HEK293 (cell line): Measurements from ENCODE around the gene SPRED3.

Source experiments
- CTCF ChIA-PET: fragments of 350-600 bp; formaldehyde crosslinking; extraction: SDS; loops from one replicate; lab custom pipeline; 2021; ENCODE audit warnings: antibody characterized with exemption; lab: Yijun Ruan, JAX
- POLR2A ChIA-PET: fragments of 300-600 bp; formaldehyde crosslinking; extraction: SDS; loops from one replicate; lab custom pipeline; 2020; ENCODE audit warnings: antibody characterized with exemption, inconsistent platforms; lab: Yijun Ruan, JAX
- H3K27ac ChIP-seq: fragments of 200-500 bp; sonication (Bioruptor generic); 2 replicates; pipeline ENCODE4 v1.5.1; 2014; ENCODE audit warnings: low read depth, low read length, control low read depth, inconsistent platforms; ENCODE audit errors: extremely low read depth
- H3K36me3 ChIP-seq, 2 experiments: fragments of 200-500 bp in 1 of 2; sonication (Bioruptor generic) in 1 of 2; 1 replicate in 1 of 2; 2 replicates in 1 of 2; pipeline ENCODE4 v1.5.1; 2014 to 2017; ENCODE audit warnings: inconsistent platforms in 2 of 2, low read length in 2 of 2; ENCODE audit not compliant: control insufficient read depth in 2 of 2, insufficient read depth in 1 of 2
- H3K4me1 ChIP-seq: fragments of 200-500 bp; sonication (Bioruptor generic); 2 replicates; pipeline ENCODE4 v1.5.1; 2014; ENCODE audit warnings: mild to moderate bottlenecking, low read length, inconsistent platforms; ENCODE audit not compliant: control insufficient read depth, insufficient read depth
- H3K4me3 ChIP-seq: 2 replicates; pipeline ENCODE4 v1.5.1; 2011; ENCODE audit warnings: low read depth, mild to moderate bottlenecking, control low read depth, low read length, moderate library complexity
- H3K9me3 ChIP-seq: fragments of 200-500 bp; sonication (Bioruptor generic); 2 replicates; pipeline ENCODE4 v1.5.1; 2014; ENCODE audit warnings: low read depth, low read length, inconsistent platforms; ENCODE audit not compliant: control insufficient read depth, insufficient read depth
- ATF2 ChIP-seq: fragments of 450-650 bp; formaldehyde crosslinking; IDR thresholded peaks from 2 replicates; pipeline ENCODE4 v1.5.1; 2016; ENCODE audit warnings: missing biosample characterization, missing genetic modification characterization, low read depth
- GLI2 ChIP-seq: fragments of 450-650 bp; formaldehyde crosslinking; IDR thresholded peaks from 2 replicates; pipeline ENCODE4; 2017; ENCODE audit warnings: missing biosample characterization, missing genetic modification characterization, low read depth, borderline replicate concordance
- HOXD13 ChIP-seq: sonication (generic); formaldehyde crosslinking; IDR thresholded peaks from 2 replicates; pipeline ENCODE4 v1.8.0; 2022; ENCODE audit warnings: missing genetic modification reagents, borderline replicate concordance
- IKZF3 ChIP-seq: fragments of 450-650 bp; IDR thresholded peaks from 2 replicates; pipeline ENCODE4 v1.5.0; 2018; ENCODE audit warnings: missing biosample characterization, mild to moderate bottlenecking, missing genetic modification characterization, moderate library complexity
- KLF10 ChIP-seq: fragments of 450-650 bp; IDR thresholded peaks from 2 replicates; pipeline ENCODE4 v1.5.1; 2018; ENCODE audit warnings: missing biosample characterization, mild to moderate bottlenecking, missing genetic modification characterization
- KLF9 ChIP-seq: fragments of 450-650 bp; formaldehyde crosslinking; IDR thresholded peaks from 2 replicates; pipeline ENCODE4 v1.5.1; 2016; ENCODE audit warnings: missing biosample characterization, missing genetic modification characterization, low read depth
- PBX3 ChIP-seq: sonication (generic); formaldehyde crosslinking; IDR thresholded peaks from 2 replicates; pipeline ENCODE4 v1.8.1; 2022; ENCODE audit warnings: mild to moderate bottlenecking, moderate library complexity, missing genetic modification reagents
- SP3 ChIP-seq: fragments of 450-650 bp; formaldehyde crosslinking; IDR thresholded peaks from 2 replicates; pipeline ENCODE4 v1.5.1; 2016; ENCODE audit warnings: missing biosample characterization, missing genetic modification characterization
- TCF7L2 ChIP-seq: IDR thresholded peaks from 2 replicates; pipeline ENCODE4 v1.6.1; 2011; ENCODE audit warnings: low read depth, mild to moderate bottlenecking, inconsistent platforms, low read length, moderate library complexity, borderline replicate concordance
- TSHZ1 ChIP-seq: fragments of 450-650 bp; formaldehyde crosslinking; IDR thresholded peaks from 2 replicates; pipeline ENCODE4 v1.5.1; 2016; ENCODE audit warnings: missing biosample characterization, missing genetic modification characterization, borderline replicate concordance
- ZBTB20 ChIP-seq: fragments of 450-650 bp; formaldehyde crosslinking; IDR thresholded peaks from 2 replicates; pipeline ENCODE4 v1.5.1; 2016; ENCODE audit warnings: missing biosample characterization, missing genetic modification characterization
- ZBTB44 ChIP-seq: fragments of 450-650 bp; IDR thresholded peaks from 2 replicates; pipeline ENCODE4 v1.5.1; 2018; ENCODE audit warnings: missing biosample characterization, mild to moderate bottlenecking, missing genetic modification characterization
- ZIC2 ChIP-seq: fragments of 450-650 bp; formaldehyde crosslinking; IDR thresholded peaks from 2 replicates; pipeline ENCODE4 v1.5.1; 2016; ENCODE audit warnings: missing biosample characterization, missing genetic modification characterization
- ZNF184 ChIP-seq: fragments of 450-650 bp; IDR thresholded peaks from 2 replicates; pipeline ENCODE4 v1.5.1; 2018; ENCODE audit warnings: missing biosample characterization, mild to moderate bottlenecking, missing genetic modification characterization
- ZNF19 ChIP-seq: fragments of 450-650 bp; formaldehyde crosslinking; IDR thresholded peaks from 2 replicates; pipeline ENCODE4; 2016; ENCODE audit warnings: missing biosample characterization, missing genetic modification characterization, low read depth
- ZNF2 ChIP-seq: fragments of 450-650 bp; formaldehyde crosslinking; IDR thresholded peaks from 2 replicates; pipeline ENCODE4 v1.5.1; 2016; ENCODE audit warnings: missing biosample characterization, missing genetic modification characterization
- ZNF202 ChIP-seq: fragments of 450-650 bp; formaldehyde crosslinking; IDR thresholded peaks from 2 replicates; pipeline ENCODE4 v1.5.1; 2016; ENCODE audit warnings: missing biosample characterization, missing genetic modification characterization, borderline replicate concordance
- ZNF24 ChIP-seq: fragments of 450-650 bp; formaldehyde crosslinking; IDR thresholded peaks from 2 replicates; pipeline ENCODE4 v1.5.1; 2016; ENCODE audit warnings: missing biosample characterization, missing genetic modification characterization
- ZNF266 ChIP-seq: fragments of 450-650 bp; formaldehyde crosslinking; IDR thresholded peaks from 2 replicates; pipeline ENCODE4 v1.5.1; 2016; ENCODE audit warnings: missing biosample characterization, missing genetic modification characterization, low read depth
- ZNF544 ChIP-seq: fragments of 450-650 bp; formaldehyde crosslinking; IDR thresholded peaks from 2 replicates; pipeline ENCODE4 v1.5.0; 2017; ENCODE audit warnings: missing biosample characterization, missing genetic modification characterization
- ZNF548 ChIP-seq: fragments of 450-650 bp; formaldehyde crosslinking; IDR thresholded peaks from 2 replicates; pipeline ENCODE4 v1.5.1; 2016; ENCODE audit warnings: missing biosample characterization, missing genetic modification characterization
- ZNF580 ChIP-seq: fragments of 450-650 bp; formaldehyde crosslinking; IDR thresholded peaks from 2 replicates; pipeline ENCODE4 v1.5.1; 2016; ENCODE audit warnings: missing biosample characterization, missing genetic modification characterization
- ZNF621 ChIP-seq: fragments of 450-650 bp; formaldehyde crosslinking; IDR thresholded peaks from 2 replicates; pipeline ENCODE4 v1.5.1; 2017; ENCODE audit warnings: missing biosample characterization, missing genetic modification characterization
- ZNF692 ChIP-seq: fragments of 450-650 bp; formaldehyde crosslinking; IDR thresholded peaks from 2 replicates; pipeline ENCODE4 v1.5.1; 2016; ENCODE audit warnings: missing biosample characterization, missing genetic modification characterization
- ZNF830 ChIP-seq: fragments of 450-650 bp; IDR thresholded peaks from 2 replicates; pipeline ENCODE4 v1.5.0; 2018; ENCODE audit warnings: missing biosample characterization, missing genetic modification characterization, low read depth, mild to moderate bottlenecking, moderate library complexity
- ZSCAN18 ChIP-seq: fragments of 450-650 bp; formaldehyde crosslinking; IDR thresholded peaks from 2 replicates; pipeline ENCODE4 v1.5.1; 2016; ENCODE audit warnings: missing biosample characterization, missing genetic modification characterization

SPRED3 gene

GRCh38 chr19:38388349-38389100 is at the start of gene SPRED3:
SPRED3 (plus strand) TSS chr19:38388697; CDS start chr19:38390303, 1,606 bp downstream.
- POLR2A ChIA-PET = interaction anchor here (0.5 to 4.7 kb wide), 40 partner anchors 7 to 1707 kb away, joined by 3 to 223 read pairs (median 5); partner anchors contain the start of genes ACTN4, C19orf33, CATSPERG and EIF3K
- CTCF ChIA-PET = interaction anchor here (0.7 to 9.2 kb wide), 11 partner anchors 14 to 542 kb away, joined by 3 to 76 read pairs (median 5); partner anchors contain the start of genes FAM98C, MRPS12, PSMD8 and SARS2
- H3K4me3 ChIP-seq = peak within 1 kb of the TSS; percentile 56
- peaks cover 19% of the 10 kb centered on the region for H3K4me1 ChIP-seq
- H3K36me3 ChIP-seq = peaks cover 13 to 32% of the 10 kb centered on the region in 2 experiments
- no peaks in the 10 kb centered on the region for H3K9me3 ChIP-seq
- H3K27ac ChIP-seq = peak within 1 kb of the TSS; percentile 63
- no peak for TF ChIP-seq HOXD13
- no peak for TF ChIP-seq ZBTB20 (tag by site-specific recombination)
- no peak for TF ChIP-seq PBX3 (CRISPR knock-in tag)
- TF ChIP-seq ZNF266 (tag by site-specific recombination) = no peak
- no peak for TF ChIP-seq ZNF580
- TF ChIP-seq ZNF544 (tag by site-specific recombination) = no peak
- TF ChIP-seq ZNF830 (tag by site-specific recombination) = no peak
- peak; percentile 84; the same call in 1 of the 2 replicates for TF ChIP-seq IKZF3 (tag by site-specific recombination)
- peak; percentile 72; the same call in 1 of the 2 replicates for TF ChIP-seq ZNF24
- peak; percentile 55 for TF ChIP-seq ZNF2 (tag by site-specific recombination)
- no peak for TF ChIP-seq ATF2 (tag by site-specific recombination)
- TF ChIP-seq ZNF548 (tag by site-specific recombination) = no peak
- no peak for TF ChIP-seq ZNF184 (tag by site-specific recombination)
- TF ChIP-seq KLF10 (tag by site-specific recombination) = peak; percentile 53
- TF ChIP-seq SP3 (tag by site-specific recombination) = peak; percentile 3
- TF ChIP-seq TSHZ1 = 0 out of 2 replicates have a peak, but pooled peaks have one; percentile 6
- no peak for TF ChIP-seq ZNF202
- no peak for TF ChIP-seq TCF7L2
- no peak for TF ChIP-seq ZNF19
- TF ChIP-seq ZSCAN18 = peak; percentile 83; the same call in 1 of the 2 replicates
- TF ChIP-seq ZIC2 (tag by site-specific recombination) = no peak
- peak; percentile 28; the same call in 1 of the 2 replicates for TF ChIP-seq ZBTB44 (tag by site-specific recombination)
- TF ChIP-seq ZNF621 = no peak
- TF ChIP-seq ZNF692 (tag by site-specific recombination) = peak; percentile 90
- peak; percentile 72 for TF ChIP-seq KLF9 (tag by site-specific recombination)
- TF ChIP-seq GLI2 (tag by site-specific recombination) = no peak
